ENCODE data around the gene CALHM2.

GRCh38 chr10:103439776-103440175, 12.4 kb downstream of the CALHM2 start:
- no peak for TF ChIP-seq CTCF (conservative IDR thresholded peaks at IDR 0.05 in 1 of 2, IDR thresholded peaks at IDR 0.05 in 1 of 2; ENCODE audit: low read depth in 1 of 2, low read length in 2 of 2)
- TF ChIP-seq EZH2 (IDR thresholded peaks at IDR 0.05; ENCODE audit: low read length, missing control alignments): no peak

All from fibroblast of lung (primary cell).